PC-9 (cell line): ENCODE results near the gene PUDP.

ENCODE experiments used
- EZH2 ChIP-seq: fragments of 200-600 bp; sonication (generic); IDR thresholded peaks from 2 replicates; pipeline ENCODE4 v1.8.0; 2017; ENCODE audit warnings: antibody characterized with exemption, low read depth
- TF ChIP-seq, protein P1 (sequence below): fragments of 200-600 bp; sonication (generic); conservative IDR thresholded peaks from 2 replicates; pipeline ENCODE4 v1.6.1; 2017; ENCODE audit warnings: mixed run types, antibody characterized with exemption, mild to moderate bottlenecking, moderate library complexity

DNA sequence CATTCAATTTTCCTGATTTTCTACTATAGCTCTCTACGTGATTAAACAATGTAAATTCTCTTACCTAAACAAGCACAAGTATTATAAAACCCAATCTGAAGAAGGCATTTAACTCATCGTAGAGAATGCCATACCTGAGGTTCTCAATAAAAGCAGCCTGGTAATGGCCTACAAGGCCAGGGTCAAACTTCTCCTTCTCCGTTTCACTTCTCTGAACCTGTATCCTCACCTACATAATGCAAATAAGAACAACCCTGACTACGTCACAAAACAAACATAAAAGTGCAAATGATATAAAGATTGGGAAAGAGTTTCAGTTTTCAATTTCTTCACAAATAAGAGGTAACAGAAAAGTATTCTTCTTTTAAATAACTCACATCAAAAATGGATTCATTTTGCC lies 56.0 kb downstream of the PUDP start:
- TF ChIP-seq, protein P1, sequence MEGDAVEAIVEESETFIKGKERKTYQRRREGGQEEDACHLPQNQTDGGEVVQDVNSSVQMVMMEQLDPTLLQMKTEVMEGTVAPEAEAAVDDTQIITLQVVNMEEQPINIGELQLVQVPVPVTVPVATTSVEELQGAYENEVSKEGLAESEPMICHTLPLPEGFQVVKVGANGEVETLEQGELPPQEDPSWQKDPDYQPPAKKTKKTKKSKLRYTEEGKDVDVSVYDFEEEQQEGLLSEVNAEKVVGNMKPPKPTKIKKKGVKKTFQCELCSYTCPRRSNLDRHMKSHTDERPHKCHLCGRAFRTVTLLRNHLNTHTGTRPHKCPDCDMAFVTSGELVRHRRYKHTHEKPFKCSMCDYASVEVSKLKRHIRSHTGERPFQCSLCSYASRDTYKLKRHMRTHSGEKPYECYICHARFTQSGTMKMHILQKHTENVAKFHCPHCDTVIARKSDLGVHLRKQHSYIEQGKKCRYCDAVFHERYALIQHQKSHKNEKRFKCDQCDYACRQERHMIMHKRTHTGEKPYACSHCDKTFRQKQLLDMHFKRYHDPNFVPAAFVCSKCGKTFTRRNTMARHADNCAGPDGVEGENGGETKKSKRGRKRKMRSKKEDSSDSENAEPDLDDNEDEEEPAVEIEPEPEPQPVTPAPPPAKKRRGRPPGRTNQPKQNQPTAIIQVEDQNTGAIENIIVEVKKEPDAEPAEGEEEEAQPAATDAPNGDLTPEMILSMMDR, result no peak
- no peak for TF ChIP-seq EZH2
